ENCODE data around the gene IL4R. TPM values are rescaled to one million over a fixed set of nuclear protein-coding genes. Genes with fewer than 3 reads are reported as not detected.
"Not testable (repeated sequence)": the region's sequence is repeated elsewhere in the genome, so short reads cannot be mapped to it uniquely, and the experiment has no call there.

IL4R gene
- total and polyA plus RNA-seq, 5 donors, result 12.3 to 51.0 (median 23.2) TPM

GRCh38 chr16:27383556-27384243 is 69.9 kb downstream of the IL4R start:
- intact Hi-C loops (cut with DNase I), result no loop called here
- ATAC-seq (peak; percentile 71 to 73), DNase-seq (peak; percentile 40 to 82 (median 77))
- H3K27ac ChIP-seq (ENCODE audit: low read length), result no peak overlapping the region
- no peaks in the 10 kb centered on the region for H3K4me1 ChIP-seq (ENCODE audit: control insufficient read depth, insufficient read depth, low read length)
- peaks cover 2% of the 10 kb centered on the region for H3K9me3 ChIP-seq (ENCODE audit: control insufficient read depth, low read length)
- WGBS, result 66% methylated on average over 15 of the region's 15 CpGs
- no peaks in the 10 kb centered on the region for H3K27me3 ChIP-seq (ENCODE audit: control insufficient read depth, insufficient read depth)
- H3K4me3 ChIP-seq (ENCODE audit: low read length), result no peak overlapping the region

GRCh38 chr16:27384425-27384824 is 70.7 kb downstream of the IL4R start:
- Histone ChIP-seq H3K9me3 (ENCODE audit: control insufficient read depth, low read length) (peaks cover 2% of the 10 kb centered on the region), H3K27ac (ENCODE audit: low read length) (no peak overlapping the region), H3K4me1 (ENCODE audit: control insufficient read depth, insufficient read depth, low read length) (no peaks in the 10 kb centered on the region), H3K27me3 (ENCODE audit: control insufficient read depth, insufficient read depth) (no peaks in the 10 kb centered on the region), H3K4me3 (ENCODE audit: low read length) (no peak overlapping the region)
- intact Hi-C loops (cut with DNase I), result no loop called here
- 61% methylated on average over 5 of the region's 5 CpGs for WGBS
- DNase-seq (no peak), ATAC-seq (no peak)

GRCh38 chr16:27385398-27385797 is 71.6 kb downstream of the IL4R start:
- intact Hi-C loops (cut with DNase I), result no loop called here
- 85% methylated on average over 7 of the region's 7 CpGs for WGBS

GRCh38 chr16:27386674-27387073 is 72.9 kb downstream of the IL4R start:
- intact Hi-C loops (cut with DNase I), result no loop called here
- Histone ChIP-seq H3K4me1 (ENCODE audit: control insufficient read depth, insufficient read depth, low read length) (no peaks in the 10 kb centered on the region), H3K27ac (ENCODE audit: low read length) (no peak overlapping the region), H3K27me3 (ENCODE audit: control insufficient read depth, insufficient read depth) (no peaks in the 10 kb centered on the region), H3K4me3 (ENCODE audit: low read length) (no peak overlapping the region), H3K9me3 (ENCODE audit: control insufficient read depth, low read length) (peaks cover under 1% of the 10 kb centered on the region)
- ATAC-seq (no peak), DNase-seq (no peak)
- 67% methylated on average over 4 of the region's 4 CpGs for WGBS

More at GRCh38 chr16:27385398-27385797, 71.6 kb downstream of the IL4R start:
- no peaks in the 10 kb centered on the region for H3K4me1 ChIP-seq (ENCODE audit: control insufficient read depth, insufficient read depth, low read length)
- no peak for DNase-seq
- no peak overlapping the region for H3K4me3 ChIP-seq (ENCODE audit: low read length)
- no peaks in the 10 kb centered on the region for H3K27me3 ChIP-seq (ENCODE audit: control insufficient read depth, insufficient read depth)
- H3K27ac ChIP-seq (ENCODE audit: low read length), result no peak overlapping the region
- ATAC-seq, result no peak
- H3K9me3 ChIP-seq (ENCODE audit: control insufficient read depth, low read length), result peaks cover 2% of the 10 kb centered on the region

GRCh38 chr16:27387724-27388123 is 74.0 kb downstream of the IL4R start:
- intact Hi-C loops (cut with DNase I), result no loop called here
- no peak for ATAC-seq
- no peaks in the 10 kb centered on the region for H3K27me3 ChIP-seq (ENCODE audit: control insufficient read depth, insufficient read depth)
- no peak overlapping the region for H3K27ac ChIP-seq (ENCODE audit: low read length)
- no peak overlapping the region for H3K4me3 ChIP-seq (ENCODE audit: low read length)
- H3K4me1 ChIP-seq (ENCODE audit: control insufficient read depth, insufficient read depth, low read length), result no peaks in the 10 kb centered on the region
- no peaks in the 10 kb centered on the region for H3K9me3 ChIP-seq (ENCODE audit: control insufficient read depth, low read length)
- DNase-seq, result no peak
- WGBS, result 94% methylated on average over 1 of the region's 1 CpG

GRCh38 chr16:27389272-27389961 is 75.6 kb downstream of the IL4R start:
- Histone ChIP-seq H3K27ac (ENCODE audit: low read length) (no peak overlapping the region), H3K4me1 (ENCODE audit: control insufficient read depth, insufficient read depth, low read length) (no peaks in the 10 kb centered on the region), H3K9me3 (ENCODE audit: control insufficient read depth, low read length) (no peaks in the 10 kb centered on the region), H3K4me3 (ENCODE audit: low read length) (no peak overlapping the region), H3K27me3 (ENCODE audit: control insufficient read depth, insufficient read depth) (no peaks in the 10 kb centered on the region)
- ATAC-seq, result no peak
- DNase-seq, result no peak
- WGBS, result 77% methylated on average over 8 of the region's 8 CpGs
- intact Hi-C loops (cut with DNase I), result no loop called here

GRCh38 chr16:27390151-27390550 is 76.4 kb downstream of the IL4R start:
- ATAC-seq (no peak), DNase-seq (no peak)
- intact Hi-C loops (cut with DNase I), result no loop called here
- no peak overlapping the region for H3K27ac ChIP-seq (ENCODE audit: low read length)
- no peaks in the 10 kb centered on the region for H3K27me3 ChIP-seq (ENCODE audit: control insufficient read depth, insufficient read depth)
- H3K4me1 ChIP-seq (ENCODE audit: control insufficient read depth, insufficient read depth, low read length), result no peaks in the 10 kb centered on the region
- H3K9me3 ChIP-seq (ENCODE audit: control insufficient read depth, low read length), result no peaks in the 10 kb centered on the region
- no peak overlapping the region for H3K4me3 ChIP-seq (ENCODE audit: low read length)

GRCh38 chr16:27392671-27393070 is 78.9 kb downstream of the IL4R start:
- H3K4me1 ChIP-seq (ENCODE audit: control insufficient read depth, insufficient read depth, low read length), result no peaks in the 10 kb centered on the region
- no peaks in the 10 kb centered on the region for H3K27me3 ChIP-seq (ENCODE audit: control insufficient read depth, insufficient read depth)
- no peak for DNase-seq
- no peak overlapping the region for H3K27ac ChIP-seq (ENCODE audit: low read length)
- H3K9me3 ChIP-seq (ENCODE audit: control insufficient read depth, low read length), result no peaks in the 10 kb centered on the region
- intact Hi-C loops (cut with DNase I), result no loop called here
- WGBS, result 57% methylated on average over 1 of the region's 1 CpG
- no peak overlapping the region for H3K4me3 ChIP-seq (ENCODE audit: low read length)
- ATAC-seq, result no peak

- Histone ChIP-seq H3K27me3 (ENCODE audit: control insufficient read depth, insufficient read depth) (no peaks in the 10 kb centered on the region), H3K4me3 (ENCODE audit: low read length) (no peak overlapping the region), H3K4me1 (ENCODE audit: control insufficient read depth, insufficient read depth, low read length) (no peaks in the 10 kb centered on the region), H3K27ac (ENCODE audit: low read length) (no peak overlapping the region), H3K9me3 (ENCODE audit: control insufficient read depth, low read length) (no peaks in the 10 kb centered on the region)
- ATAC-seq (no peak), DNase-seq (no peak)
- intact Hi-C loops (cut with DNase I), result no loop called here
These were observed 80.7 kb downstream of the IL4R start for GRCh38 chr16:27394516-27394915.

- H3K27ac ChIP-seq (ENCODE audit: low read length); H3K27me3 ChIP-seq (ENCODE audit: control insufficient read depth, insufficient read depth); ATAC-seq; H3K4me1 ChIP-seq (ENCODE audit: control insufficient read depth, insufficient read depth, low read length); H3K9me3 ChIP-seq (ENCODE audit: control insufficient read depth, low read length); H3K4me3 ChIP-seq (ENCODE audit: low read length); DNase-seq; intact Hi-C loops (cut with DNase I): not testable (repeated sequence)
- 86% methylated on average over 15 of the region's 15 CpGs for WGBS
These were observed 84.6 kb downstream of the IL4R start for GRCh38 chr16:27398341-27398893.
